ENCODE results near the gene FLT3LG.

- no peak for TF ChIP-seq CTCF (IDR thresholded peaks at IDR 0.05)
- no peak for TF ChIP-seq POLR2A (IDR thresholded peaks at IDR 0.05)
Measured at GRCh38 chr19:49439836-49440235, 34.2 kb upstream of the FLT3LG start.

All from uterus (tissue), 2 donors.